A673 (cell line): ENCODE data around the gene TPH2. TPM values are rescaled to one million over a fixed set of nuclear protein-coding genes. Genes with fewer than 3 reads are reported as not detected.

Experiments used
- BruUV-seq: library from RNA; stranded (reverse); fragments of 400-500 nt; replicated peaks from 2 replicates; lab custom pipeline; 2021; lab: Mats Ljungman, UMichigan
- CTCF ChIA-PET: fragments of 300-600 bp; sonication (Branson Sonifier 250); formaldehyde crosslinking; loops from one replicate; lab custom pipeline; 2022; ENCODE audit warnings: antibody characterized with exemption; lab: Charles Lee
- POLR2A ChIA-PET: fragments of 300-600 bp; sonication (Branson Sonifier 250); formaldehyde crosslinking; loops from one replicate; lab custom pipeline; 2022; ENCODE audit warnings: antibody characterized with exemption; ENCODE audit not compliant: low non-redundant PET; lab: Charles Lee
- DNase-seq: peaks from one replicate; pipeline ENCODE4 v3.0.0-alpha.2; 2015; ENCODE audit warnings: low spot score
- H3K27ac ChIP-seq: fragments of 200-600 bp; sonication (generic); 2 replicates; pipeline ENCODE4 v1.5.1; 2016; ENCODE audit warnings: mixed run types, low read depth, mild to moderate bottlenecking, mixed read lengths, antibody characterized with exemption, low read length; ENCODE audit not compliant: poor library complexity, severe bottlenecking
- H3K27me3 ChIP-seq: fragments of 200-600 bp; sonication (generic); replicated peaks from 2 replicates; pipeline ENCODE4 v1.6.1; 2017; ENCODE audit warnings: mixed run types, low read depth, mild to moderate bottlenecking, mixed read lengths, antibody characterized with exemption, low read length; ENCODE audit not compliant: insufficient read depth, poor library complexity
- H3K36me3 ChIP-seq: fragments of 200-600 bp; sonication (generic); 2 replicates; pipeline ENCODE4 v1.6.1; 2016; ENCODE audit warnings: mixed run types, mild to moderate bottlenecking, mixed read lengths, antibody characterized with exemption, low read length; ENCODE audit not compliant: insufficient read depth, poor library complexity, severe bottlenecking
- H3K4me1 ChIP-seq: fragments of 200-600 bp; sonication (generic); 2 replicates; pipeline ENCODE4 v1.6.1; 2017; ENCODE audit warnings: mixed run types, mild to moderate bottlenecking, mixed read lengths, antibody characterized with exemption, low read length; ENCODE audit not compliant: insufficient read depth, poor library complexity, severe bottlenecking
- H3K4me3 ChIP-seq: fragments of 200-600 bp; sonication (generic); 2 replicates; pipeline ENCODE4 v1.5.1; 2016; ENCODE audit warnings: low read depth, mixed run types, mild to moderate bottlenecking, mixed read lengths, low read length; ENCODE audit not compliant: poor library complexity, severe bottlenecking
- H3K9me3 ChIP-seq: fragments of 200-600 bp; sonication (generic); 2 replicates; pipeline ENCODE4 v1.6.1; 2016; ENCODE audit warnings: mixed run types, low read depth, mild to moderate bottlenecking, mixed read lengths, antibody characterized with exemption, low read length; ENCODE audit not compliant: poor library complexity, severe bottlenecking
- CTCF ChIP-seq: fragments of 300-800, 200-600 bp; sonication (generic); conservative IDR thresholded peaks from 2 replicates; pipeline ENCODE4 v1.5.1; 2017; ENCODE audit warnings: low read depth, mild to moderate bottlenecking, antibody characterized with exemption, low read length, moderate library complexity, mixed read lengths
- EZH2 ChIP-seq: fragments of 200-600 bp; sonication (generic); IDR thresholded peaks from 2 replicates; pipeline ENCODE4 v1.6.1; 2017; ENCODE audit warnings: borderline replicate concordance, low read depth, mild to moderate bottlenecking, mixed read lengths, antibody characterized with exemption, low read length; ENCODE audit not compliant: poor library complexity, severe bottlenecking
- intact Hi-C: fragments of 100-400 bp; cut with micrococcal nuclease; formaldehyde crosslinking; loops from one replicate; pipeline ENCODE4 v1.10.0; 2022; ENCODE audit not compliant: unreplicated experiment
- total RNA-seq: library from RNA; stranded (reverse); gene quantifications from 2 replicates; pipeline ENCODE4 v1.2.3, GENCODE V29; 2021

Gene TPH2
- total RNA-seq, 1 experiment from 2014 or later, result 0.82 TPM

GRCh38 chr12:72071030-72071429 is 132.4 kb downstream of the TPH2 start:
- H3K27ac ChIP-seq, result no peak overlapping the region

GRCh38 chr12:72072592-72073212 is 134.1 kb downstream of the TPH2 start:
- no peaks in the 10 kb centered on the region for H3K9me3 ChIP-seq
- ChIA-PET POLR2A (no interaction called here), CTCF (no interaction called here)
- peaks cover 37% of the 10 kb centered on the region for H3K4me1 ChIP-seq
- TF ChIP-seq EZH2 (no peak), CTCF (no peak)
- no peak overlapping the region for H3K27ac ChIP-seq
- intact Hi-C loops, result no loop called here
- H3K36me3 ChIP-seq, result no peaks in the 10 kb centered on the region
- no peak overlapping the region for H3K4me3 ChIP-seq
- H3K27me3 ChIP-seq, result no peaks in the 10 kb centered on the region
- DNase-seq, result peak; percentile 35
- no TSS peak for BruUV-seq

More at GRCh38 chr12:72071030-72071429, 132.4 kb downstream of the TPH2 start:
- BruUV-seq, result no TSS peak
- no peak for DNase-seq
- TF ChIP-seq CTCF (no peak), EZH2 (no peak)
- Histone ChIP-seq H3K9me3 (no peaks in the 10 kb centered on the region), H3K4me3 (no peak overlapping the region), H3K36me3 (no peaks in the 10 kb centered on the region), H3K27me3 (no peaks in the 10 kb centered on the region), H3K4me1 (peaks cover 24% of the 10 kb centered on the region)
- intact Hi-C loops, result no loop called here
- ChIA-PET CTCF (no interaction called here), POLR2A (no interaction called here)

GRCh38 chr12:72074065-72074464 is 135.4 kb downstream of the TPH2 start:
- intact Hi-C loops, result no loop called here
- H3K27ac ChIP-seq, result no peak overlapping the region
- peak; percentile 70 for DNase-seq
- no TSS peak for BruUV-seq
- H3K36me3 ChIP-seq, result no peaks in the 10 kb centered on the region
- TF ChIP-seq CTCF (no peak), EZH2 (no peak)
- CTCF ChIA-PET, result no interaction called here
- POLR2A ChIA-PET, result no interaction called here
- H3K4me3 ChIP-seq, result no peak overlapping the region
- H3K4me1 ChIP-seq, result peaks cover 37% of the 10 kb centered on the region
- no peaks in the 10 kb centered on the region for H3K27me3 ChIP-seq
- H3K9me3 ChIP-seq, result no peaks in the 10 kb centered on the region
